Thoracic aorta (tissue), 2 donors: ENCODE measurements around the gene RNF152. TPM values are rescaled to one million over a fixed set of nuclear protein-coding genes. Genes with fewer than 3 reads are reported as not detected.

ENCODE experiments used
- ATAC-seq: fragments of 150-250 bp; one replicate; pipeline ENCODE4 v1.8.0; 2017; ENCODE audit warnings: low read depth; ENCODE audit not compliant: insufficient number of reproducible peaks, low FRiP score
- DNase-seq: peaks from one replicate; pipeline ENCODE4 v3.0.0-alpha.2; 2020; ENCODE audit warnings: low spot score
- H3K27ac ChIP-seq, 2 donors: fragments of 200-600 bp; sonication (generic); 1 replicate in 1 of 2; 2 replicates in 1 of 2; pipeline ENCODE4 v1.5.1; 2016; ENCODE audit warnings: mild to moderate bottlenecking in 2 of 2, moderate library complexity in 2 of 2
- H3K27me3 ChIP-seq: fragments of 200-600 bp; sonication (generic); replicated peaks from 2 replicates; pipeline ENCODE4 v1.6.0; 2016; ENCODE audit warnings: mild to moderate bottlenecking; ENCODE audit not compliant: insufficient read depth
- H3K36me3 ChIP-seq: fragments of 200-600 bp; sonication (generic); one replicate; pipeline ENCODE4 v1.5.1; 2016
- H3K4me1 ChIP-seq, 2 donors: fragments of 200-600 bp; sonication (generic); 1 replicate in 1 of 2; 2 replicates in 1 of 2; pipeline versions ENCODE4 v1.5.1 to v1.6.0; 2016; ENCODE audit warnings: low read depth in 2 of 2, mild to moderate bottlenecking in 1 of 2; ENCODE audit not compliant: control insufficient read depth in 1 of 2
- H3K4me3 ChIP-seq: fragments of 200-600 bp; sonication (generic); 2 replicates; pipeline ENCODE4 v1.5.1; 2016; ENCODE audit warnings: mild to moderate bottlenecking
- H3K9me3 ChIP-seq: fragments of 200-600 bp; sonication (generic); 2 replicates; pipeline ENCODE4 v1.5.1; 2016
- total RNA-seq, 2 donors: library from RNA; depleted of rRNA; stranded (reverse); fragments of >200 nt; gene quantifications; one replicate each; pipeline versions ENCODE4 v1.1.0 to v1.2.3, GENCODE V29; 2016
- TF ChIP-seq, protein P1 (sequence below): fragments of 200-600 bp; sonication (generic); IDR thresholded peaks from one replicate; pipeline ENCODE4 v1.5.1; 2019; ENCODE audit warnings: antibody characterized with exemption

RNF152 gene
- total RNA-seq, 2 donors from 2014 or later = 30.5 to 57.7 TPM

DNA sequence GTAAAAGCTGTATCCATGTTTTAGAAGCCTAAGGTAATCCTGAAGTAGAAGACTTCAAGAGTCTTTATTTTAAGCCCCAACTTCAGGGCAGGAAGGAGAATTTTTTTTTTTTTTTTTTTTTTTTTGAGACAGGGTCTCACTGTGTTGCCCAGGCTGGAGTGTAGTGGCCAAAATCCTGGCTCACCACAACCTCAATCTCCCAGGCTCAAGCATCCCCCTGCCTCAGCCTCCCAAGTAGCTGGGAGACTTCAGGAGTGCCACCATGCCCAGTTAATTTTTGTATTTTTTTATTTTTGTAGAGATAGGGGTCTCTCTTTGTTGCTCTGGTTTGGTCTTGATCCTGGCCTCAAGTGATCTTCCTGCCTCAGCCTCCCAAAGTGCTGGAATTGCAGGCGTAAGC, 3.3 kb upstream of the RNF152 start:
- TF ChIP-seq, protein P1, sequence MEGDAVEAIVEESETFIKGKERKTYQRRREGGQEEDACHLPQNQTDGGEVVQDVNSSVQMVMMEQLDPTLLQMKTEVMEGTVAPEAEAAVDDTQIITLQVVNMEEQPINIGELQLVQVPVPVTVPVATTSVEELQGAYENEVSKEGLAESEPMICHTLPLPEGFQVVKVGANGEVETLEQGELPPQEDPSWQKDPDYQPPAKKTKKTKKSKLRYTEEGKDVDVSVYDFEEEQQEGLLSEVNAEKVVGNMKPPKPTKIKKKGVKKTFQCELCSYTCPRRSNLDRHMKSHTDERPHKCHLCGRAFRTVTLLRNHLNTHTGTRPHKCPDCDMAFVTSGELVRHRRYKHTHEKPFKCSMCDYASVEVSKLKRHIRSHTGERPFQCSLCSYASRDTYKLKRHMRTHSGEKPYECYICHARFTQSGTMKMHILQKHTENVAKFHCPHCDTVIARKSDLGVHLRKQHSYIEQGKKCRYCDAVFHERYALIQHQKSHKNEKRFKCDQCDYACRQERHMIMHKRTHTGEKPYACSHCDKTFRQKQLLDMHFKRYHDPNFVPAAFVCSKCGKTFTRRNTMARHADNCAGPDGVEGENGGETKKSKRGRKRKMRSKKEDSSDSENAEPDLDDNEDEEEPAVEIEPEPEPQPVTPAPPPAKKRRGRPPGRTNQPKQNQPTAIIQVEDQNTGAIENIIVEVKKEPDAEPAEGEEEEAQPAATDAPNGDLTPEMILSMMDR = no peak
- Histone ChIP-seq H3K9me3 (no peaks in the 10 kb centered on the region), H3K4me3 (no peak overlapping the region), H3K27me3 (no peaks in the 10 kb centered on the region), H3K4me1 (peaks cover 5 to 28% of the 10 kb centered on the region in 2 donors), H3K36me3 (no peaks in the 10 kb centered on the region), H3K27ac (no peak overlapping the region)
- no peak for DNase-seq
- ATAC-seq = no peak

DNA sequence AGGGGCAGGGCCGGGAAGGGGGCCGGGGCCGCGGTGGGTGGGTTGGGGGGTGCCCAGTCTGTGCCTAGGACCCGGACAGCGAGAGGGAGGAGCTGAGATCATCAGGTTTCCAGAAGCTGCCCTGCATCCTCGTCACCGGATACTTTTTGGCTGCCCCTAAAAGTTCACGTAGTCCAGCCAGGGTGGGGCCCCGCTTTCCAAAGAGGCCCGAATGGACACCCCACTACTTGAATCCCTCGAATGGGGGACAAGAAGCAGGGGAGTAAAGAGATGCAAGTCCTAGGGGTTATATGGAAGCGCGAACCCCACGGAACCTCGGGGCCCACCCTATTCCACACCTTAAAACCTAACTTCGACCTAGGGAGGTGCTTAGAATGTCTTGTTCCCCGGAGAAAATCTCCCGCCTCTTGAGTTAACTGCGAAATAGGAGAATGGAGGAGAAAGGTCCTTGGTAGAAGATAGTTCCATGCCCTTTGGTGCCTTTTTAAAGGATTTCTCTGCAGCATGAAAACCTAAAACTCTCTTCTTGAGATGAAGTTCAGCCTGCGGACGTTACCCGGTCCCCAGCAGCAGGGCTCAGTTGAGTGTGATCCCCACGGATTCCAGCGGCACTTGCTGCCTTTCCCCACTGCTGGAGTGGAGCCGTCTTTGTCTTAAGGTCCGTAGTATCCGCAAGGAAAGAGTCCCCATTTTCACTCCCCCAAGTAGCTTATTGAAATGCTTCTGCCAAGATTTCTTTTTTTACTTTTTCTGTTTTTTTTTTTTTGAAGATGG, 2.1 kb upstream of the RNF152 start:
- TF ChIP-seq, protein P1 = no peak
- Histone ChIP-seq H3K27me3 (no peaks in the 10 kb centered on the region), H3K36me3 (no peaks in the 10 kb centered on the region), H3K27ac (peak overlapping the region; percentile 68 to 79), H3K9me3 (no peaks in the 10 kb centered on the region), H3K4me3 (peak overlapping the region; percentile 97), H3K4me1 (peaks cover 5 to 28% of the 10 kb centered on the region in 2 donors)
- no peak for DNase-seq
- no peak for ATAC-seq

DNA sequence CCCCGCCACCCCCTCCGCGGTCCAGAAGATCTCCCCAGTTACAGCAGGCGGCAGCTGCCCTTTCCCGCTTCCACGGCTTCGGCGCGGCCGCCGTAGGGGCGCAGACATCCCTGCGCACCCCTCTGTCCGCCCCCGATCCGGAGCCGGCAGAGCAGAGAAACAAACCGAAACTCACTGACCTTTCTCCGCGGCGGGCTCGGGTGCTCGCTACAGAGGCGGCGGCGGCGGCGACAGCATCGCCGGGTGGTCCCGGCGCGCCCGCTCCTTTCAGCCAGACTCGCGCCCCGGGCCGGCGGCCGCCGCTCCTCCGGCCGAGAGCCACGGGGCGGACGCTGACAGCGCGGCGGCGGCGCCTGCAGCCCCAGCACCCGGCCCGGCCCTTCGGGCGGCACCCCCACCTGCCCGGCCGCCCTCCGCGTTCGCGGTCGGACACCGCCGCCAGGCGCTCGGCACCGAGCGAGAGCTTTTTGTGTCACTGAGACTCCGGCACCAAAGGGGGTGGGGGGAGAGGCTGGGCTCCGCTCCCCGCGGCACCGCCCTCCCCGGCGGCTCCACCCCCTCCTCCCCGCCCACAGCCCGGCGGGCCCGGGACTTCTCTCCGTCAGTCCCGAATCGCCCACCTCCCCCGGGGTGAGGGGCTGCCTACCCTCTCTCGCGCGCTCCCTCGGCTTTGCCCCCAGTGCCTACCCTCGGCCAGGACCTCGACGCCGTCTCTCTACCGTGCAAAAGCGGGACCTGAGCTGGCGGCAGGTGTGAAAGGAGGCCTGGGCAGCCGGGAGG, 1.4 kb upstream of the RNF152 start:
- ATAC-seq (peak; percentile 71), DNase-seq (peak; percentile 27)
- Histone ChIP-seq H3K4me3 (peak overlapping the region; percentile 97), H3K27me3 (no peaks in the 10 kb centered on the region), H3K27ac (peak overlapping the region; percentile 68 to 79), H3K4me1 (peaks cover 5 to 35% of the 10 kb centered on the region in 2 donors), H3K9me3 (no peaks in the 10 kb centered on the region), H3K36me3 (no peaks in the 10 kb centered on the region)
- TF ChIP-seq, protein P1 = no peak

DNA sequence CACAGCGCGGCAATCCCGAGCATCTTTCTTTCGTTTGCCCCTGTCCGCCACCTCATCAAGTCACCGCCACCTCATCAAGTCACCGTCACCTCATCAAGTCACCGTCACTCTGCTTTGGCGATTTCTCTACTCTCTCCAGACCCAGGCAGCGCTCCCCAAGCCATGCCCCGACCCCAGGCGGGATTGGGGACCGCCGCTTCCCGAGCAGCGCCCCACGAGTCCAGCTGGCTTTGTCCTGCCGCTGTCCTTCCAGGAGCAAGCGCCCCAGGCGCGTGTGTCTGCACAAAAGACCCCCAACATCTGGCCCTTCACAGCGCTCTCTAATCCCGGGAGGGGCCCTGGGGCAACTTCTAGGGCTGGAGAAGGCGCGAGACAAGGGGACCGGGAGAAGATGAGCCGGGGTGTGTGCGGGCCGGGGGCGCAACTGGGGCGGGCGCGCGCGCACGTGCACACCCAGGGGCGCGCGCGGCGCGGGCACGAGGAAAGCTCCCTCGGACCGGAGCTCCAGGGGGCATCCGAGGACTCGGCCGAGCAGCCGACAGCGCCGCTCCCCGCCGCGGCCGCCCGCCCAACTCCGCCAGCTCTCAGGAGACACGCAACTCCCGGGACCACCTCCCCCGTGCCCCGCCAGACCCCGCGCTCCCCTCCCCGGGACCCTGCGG, 633 bp upstream of the RNF152 start:
- DNase-seq = no peak
- TF ChIP-seq, protein P1 = peak; percentile 16
- Histone ChIP-seq H3K9me3 (no peaks in the 10 kb centered on the region), H3K27me3 (no peaks in the 10 kb centered on the region), H3K27ac (peak overlapping the region; percentile 68 to 79), H3K4me3 (peak overlapping the region; percentile 97), H3K4me1 (peaks cover 5 to 41% of the 10 kb centered on the region in 2 donors), H3K36me3 (no peaks in the 10 kb centered on the region)
- ATAC-seq = no peak

DNA sequence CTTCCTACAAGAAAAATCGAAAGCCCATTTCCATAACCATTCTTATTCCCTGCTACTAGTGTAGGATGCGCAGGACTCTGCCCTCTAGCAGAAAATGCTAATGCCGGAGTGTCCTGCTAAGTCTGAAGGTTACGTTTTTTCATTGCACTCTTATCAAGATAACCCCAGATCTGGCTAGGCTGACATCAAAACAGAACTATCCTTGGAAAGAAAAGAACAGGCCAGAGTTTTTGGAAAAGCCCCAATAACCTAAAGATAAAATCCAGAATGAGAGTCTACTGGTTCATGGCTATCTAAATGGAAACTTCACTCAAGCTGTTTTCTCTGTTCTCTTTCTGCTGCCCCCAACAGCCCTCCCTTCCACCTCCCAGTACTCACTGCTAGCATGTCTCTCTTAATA, 913 bp downstream of the RNF152 start:
- DNase-seq = no peak
- no peaks in the 10 kb centered on the region for H3K36me3 ChIP-seq
- TF ChIP-seq, protein P1 = no peak
- H3K27me3 ChIP-seq = no peaks in the 10 kb centered on the region
- peaks cover 5 to 38% of the 10 kb centered on the region in 2 donors for H3K4me1 ChIP-seq
- ATAC-seq = no peak
- H3K9me3 ChIP-seq = no peaks in the 10 kb centered on the region
- H3K4me3 ChIP-seq = peak overlapping the region; percentile 97
- H3K27ac ChIP-seq = no peak overlapping the region
